ENCODE measurements around the gene PODNL1.
A peak's percentile ranks its signal among the peaks of the same experiment; 100 is the strongest.

The PODNL1 gene

DNA sequence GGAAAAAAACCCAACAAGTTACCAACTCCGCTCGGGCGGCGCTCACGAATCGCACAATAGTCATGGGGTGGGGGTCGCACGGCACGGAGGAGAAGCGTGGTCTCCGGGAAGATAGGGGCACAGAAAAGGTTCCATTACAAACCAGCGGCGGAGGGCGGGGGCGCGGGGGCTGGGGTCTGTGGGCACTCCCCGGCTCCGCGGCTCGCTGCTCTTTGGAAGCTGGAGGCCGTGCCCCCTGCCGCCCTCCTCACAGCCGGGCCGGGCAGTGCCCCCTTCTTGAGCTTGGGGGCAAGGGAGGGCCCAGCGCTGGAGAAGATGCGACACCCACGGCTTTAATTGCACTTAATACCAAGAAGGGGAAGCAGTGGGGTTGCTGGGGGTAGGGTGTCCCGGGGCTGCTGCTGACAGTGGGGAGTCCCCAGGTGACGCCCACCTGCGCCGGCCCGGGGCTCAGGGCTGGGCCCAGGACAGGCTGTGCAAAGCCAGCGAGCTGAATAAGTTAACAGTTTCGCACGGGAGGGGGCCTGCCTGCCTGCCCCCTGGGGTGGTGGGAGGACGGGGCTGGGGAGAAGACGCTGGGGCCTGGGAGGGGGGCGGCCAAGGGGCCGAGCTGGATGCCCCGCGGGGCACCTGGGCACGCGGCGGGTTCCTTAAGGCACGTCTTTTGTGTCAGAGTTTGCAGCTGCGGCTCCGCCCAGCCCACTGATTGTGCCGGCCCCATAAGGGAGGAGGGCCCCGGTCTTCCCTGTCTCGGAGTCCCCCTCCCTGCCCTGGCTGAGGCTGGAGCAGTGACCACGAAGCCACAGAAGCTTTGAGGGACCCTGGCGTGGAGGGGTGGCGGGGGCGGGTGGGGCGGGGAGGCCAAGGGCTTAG is 23.8 kb upstream of the PODNL1 start:
- H3K4me3 ChIP-seq (ENCODE audit: low read length), result no peak overlapping the region
- H3K4me2 ChIP-seq (ENCODE audit: low read length), result no peak overlapping the region
- H3K9me3 ChIP-seq (replicated peaks; ENCODE audit: low read length), result no peaks in the 10 kb centered on the region
- no peak overlapping the region for H3K9ac ChIP-seq (ENCODE audit: low read depth, low read length)
- H3K27me3 ChIP-seq (ENCODE audit: control insufficient read depth, insufficient read depth, low read length), result no peaks in the 10 kb centered on the region
- H3K36me3 ChIP-seq (ENCODE audit: insufficient read depth, low read length), result peaks cover 44% of the 10 kb centered on the region
- peaks cover 7% of the 10 kb centered on the region for H3K4me1 ChIP-seq (ENCODE audit: control insufficient read depth, insufficient read depth, low read length)

- Histone ChIP-seq H3K9ac (ENCODE audit: low read depth, low read length) (no peak overlapping the region), H3K4me2 (ENCODE audit: low read length) (no peak overlapping the region), H3K27me3 (ENCODE audit: control insufficient read depth, insufficient read depth, low read length) (no peaks in the 10 kb centered on the region), H3K4me3 (ENCODE audit: low read length) (no peak overlapping the region), H3K9me3 (replicated peaks; ENCODE audit: low read length) (no peaks in the 10 kb centered on the region), H3K36me3 (ENCODE audit: insufficient read depth, low read length) (peaks cover 44% of the 10 kb centered on the region), H3K4me1 (ENCODE audit: control insufficient read depth, insufficient read depth, low read length) (peaks cover 7% of the 10 kb centered on the region)
Observed at GRCh38 chr19:13960863-13961784, 22.9 kb upstream of the PODNL1 start.

DNA sequence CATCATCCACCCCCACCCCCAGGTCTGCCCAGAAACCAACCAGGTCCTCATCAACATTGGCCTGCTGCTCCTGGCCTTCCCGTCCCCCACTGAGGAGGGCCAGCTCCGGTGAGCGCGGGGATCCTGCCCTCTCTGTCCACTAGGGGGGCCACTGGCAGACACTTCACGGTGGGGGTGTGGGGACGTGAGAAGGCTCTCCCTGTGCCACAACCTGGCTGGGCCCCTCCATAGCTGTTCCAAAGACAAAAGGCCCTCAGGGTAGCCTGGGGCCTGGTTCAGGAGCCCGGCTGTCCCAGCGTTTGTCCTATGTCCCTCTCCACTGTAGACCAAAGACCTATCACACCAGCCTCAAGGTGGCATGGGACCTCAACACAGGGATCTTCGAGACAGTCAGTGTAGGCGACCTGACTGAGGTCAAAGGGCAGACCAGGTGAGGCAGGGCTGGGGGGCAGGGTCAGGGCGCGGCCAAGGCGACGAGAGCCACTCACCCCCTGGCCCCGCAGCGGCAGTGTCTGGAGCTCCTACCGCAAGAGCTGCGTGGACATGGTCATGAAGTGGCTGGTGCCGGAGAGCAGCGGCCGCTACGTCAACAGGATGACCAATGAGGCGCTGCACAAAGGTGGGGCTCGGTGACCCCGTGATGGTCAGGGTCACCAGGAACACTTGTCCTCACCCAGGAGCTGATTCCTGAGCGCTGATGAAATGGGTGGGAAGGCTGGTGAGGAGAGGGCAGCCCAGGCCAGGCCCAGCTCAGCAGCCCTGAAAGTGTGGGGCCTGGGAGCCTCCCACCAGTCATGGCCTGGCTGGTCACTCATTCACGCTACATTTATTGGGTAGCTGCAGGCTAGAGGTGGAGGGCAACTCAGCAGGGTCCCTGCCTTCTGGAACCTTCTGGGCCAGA is 22.0 kb upstream of the PODNL1 start:
- H3K4me2 ChIP-seq (ENCODE audit: low read length), result no peak overlapping the region
- peaks cover 7% of the 10 kb centered on the region for H3K4me1 ChIP-seq (ENCODE audit: control insufficient read depth, insufficient read depth, low read length)
- peaks cover 50% of the 10 kb centered on the region for H3K36me3 ChIP-seq (ENCODE audit: insufficient read depth, low read length)
- H3K27me3 ChIP-seq (ENCODE audit: control insufficient read depth, insufficient read depth, low read length), result no peaks in the 10 kb centered on the region
- no peaks in the 10 kb centered on the region for H3K9me3 ChIP-seq (replicated peaks; ENCODE audit: low read length)
- H3K4me3 ChIP-seq (ENCODE audit: low read length), result no peak overlapping the region
- no peak overlapping the region for H3K9ac ChIP-seq (ENCODE audit: low read depth, low read length)

GRCh38 chr19:13959141-13959961 is 21.1 kb upstream of the PODNL1 start:
- Histone ChIP-seq H3K36me3 (ENCODE audit: insufficient read depth, low read length) (peaks cover 50% of the 10 kb centered on the region), H3K4me1 (ENCODE audit: control insufficient read depth, insufficient read depth, low read length) (no peaks in the 10 kb centered on the region), H3K9me3 (replicated peaks; ENCODE audit: low read length) (no peaks in the 10 kb centered on the region), H3K27me3 (ENCODE audit: control insufficient read depth, insufficient read depth, low read length) (no peaks in the 10 kb centered on the region), H3K9ac (ENCODE audit: low read depth, low read length) (no peak overlapping the region), H3K4me2 (ENCODE audit: low read length) (no peak overlapping the region), H3K4me3 (ENCODE audit: low read length) (no peak overlapping the region)

GRCh38 chr19:13958043-13958442 is 19.8 kb upstream of the PODNL1 start:
- no peaks in the 10 kb centered on the region for H3K9me3 ChIP-seq (replicated peaks; ENCODE audit: low read length)
- H3K9ac ChIP-seq (ENCODE audit: low read depth, low read length), result no peak overlapping the region
- H3K27me3 ChIP-seq (ENCODE audit: control insufficient read depth, insufficient read depth, low read length), result no peaks in the 10 kb centered on the region
- peaks cover 50% of the 10 kb centered on the region for H3K36me3 ChIP-seq (ENCODE audit: insufficient read depth, low read length)
- peaks cover 8% of the 10 kb centered on the region for H3K4me1 ChIP-seq (ENCODE audit: control insufficient read depth, insufficient read depth, low read length)
- no peak overlapping the region for H3K4me3 ChIP-seq (ENCODE audit: low read length)
- no peak overlapping the region for H3K4me2 ChIP-seq (ENCODE audit: low read length)

DNA sequence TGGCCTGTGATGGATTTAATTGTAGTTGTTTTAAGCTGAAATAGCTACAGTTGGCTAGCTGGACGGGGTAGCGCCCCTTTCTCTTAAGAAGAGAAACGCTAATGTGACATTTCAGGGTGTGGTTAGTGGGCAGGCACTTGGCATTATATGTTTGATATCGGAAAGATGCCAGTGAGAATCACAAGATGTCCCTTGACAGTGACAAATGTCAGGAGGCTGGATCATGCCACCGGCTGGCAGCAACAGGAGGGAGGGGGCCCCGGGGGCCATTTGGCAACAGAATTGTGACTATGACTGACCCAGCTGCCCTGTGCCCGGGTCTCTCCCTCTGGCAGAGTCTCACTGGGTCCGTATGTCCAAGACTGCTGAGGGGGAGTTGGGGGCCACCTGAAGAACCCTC is 18.8 kb upstream of the PODNL1 start:
- no peak overlapping the region for H3K9ac ChIP-seq (ENCODE audit: low read depth, low read length)
- H3K4me3 ChIP-seq (ENCODE audit: low read length), result no peak overlapping the region
- no peaks in the 10 kb centered on the region for H3K27me3 ChIP-seq (ENCODE audit: control insufficient read depth, insufficient read depth, low read length)
- no peak overlapping the region for H3K4me2 ChIP-seq (ENCODE audit: low read length)
- no peaks in the 10 kb centered on the region for H3K9me3 ChIP-seq (replicated peaks; ENCODE audit: low read length)
- peaks cover 50% of the 10 kb centered on the region for H3K36me3 ChIP-seq (ENCODE audit: insufficient read depth, low read length)
- H3K4me1 ChIP-seq (ENCODE audit: control insufficient read depth, insufficient read depth, low read length), result peaks cover 8% of the 10 kb centered on the region

DNA sequence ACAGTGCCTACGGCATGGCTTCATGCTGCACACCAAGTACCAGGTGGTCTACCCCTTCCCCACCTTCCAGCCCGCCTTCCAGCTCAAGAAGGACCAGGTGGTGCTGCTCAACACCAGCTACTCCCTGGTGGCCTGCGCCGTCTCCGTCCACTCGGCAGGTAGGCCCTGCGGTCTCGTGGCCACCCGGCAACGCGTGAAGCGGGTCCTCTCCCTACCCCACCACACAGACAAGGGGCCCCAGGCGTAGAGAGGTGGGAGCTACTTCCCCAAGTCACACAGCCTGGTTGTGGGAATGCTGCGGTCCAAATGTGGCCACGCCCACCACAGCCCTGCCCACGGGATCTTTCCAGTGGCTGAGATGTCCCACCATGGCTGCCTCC is 18.1 kb upstream of the PODNL1 start:
- H3K4me3 ChIP-seq (ENCODE audit: low read length), result no peak overlapping the region
- H3K27me3 ChIP-seq (ENCODE audit: control insufficient read depth, insufficient read depth, low read length), result no peaks in the 10 kb centered on the region
- H3K36me3 ChIP-seq (ENCODE audit: insufficient read depth, low read length), result peaks cover 50% of the 10 kb centered on the region

DNA sequence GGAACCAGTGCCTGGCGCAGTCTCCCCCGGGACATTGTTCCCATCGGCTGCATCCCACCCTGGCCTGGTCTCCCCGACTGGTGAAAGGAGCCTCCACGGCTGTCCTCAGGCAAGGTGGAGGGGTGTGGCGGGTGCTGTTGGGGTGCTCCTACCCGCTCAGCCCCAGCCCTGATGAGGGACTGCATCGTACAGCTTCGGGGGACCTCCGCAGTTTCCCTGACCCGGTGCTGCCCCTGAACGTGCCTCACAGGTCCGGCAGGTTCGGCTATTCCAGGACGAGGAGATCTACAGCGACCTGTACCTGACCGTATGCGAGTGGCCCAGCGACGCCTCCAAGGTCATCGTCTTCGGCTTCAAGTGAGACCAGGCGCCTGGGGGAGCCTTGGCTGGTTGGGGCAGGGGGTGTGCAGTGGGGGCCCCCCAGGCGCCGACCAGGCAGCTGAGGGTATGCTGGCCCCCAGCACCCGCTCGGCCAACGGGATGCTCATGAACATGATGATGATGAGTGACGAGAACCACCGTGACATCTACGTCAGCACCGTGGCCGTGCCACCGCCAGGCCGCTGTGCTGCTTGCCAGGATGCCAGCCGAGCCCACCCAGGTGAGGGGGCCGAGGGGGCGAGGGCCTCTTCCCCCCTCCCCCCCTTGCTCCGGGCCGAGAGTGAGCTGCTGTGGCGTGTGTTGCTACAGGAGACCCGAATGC is 17.6 kb upstream of the PODNL1 start:
- H3K27me3 ChIP-seq (ENCODE audit: control insufficient read depth, insufficient read depth, low read length), result no peaks in the 10 kb centered on the region
- peaks cover 49% of the 10 kb centered on the region for H3K36me3 ChIP-seq (ENCODE audit: insufficient read depth, low read length)
- no peak overlapping the region for H3K4me2 ChIP-seq (ENCODE audit: low read length)
- H3K4me3 ChIP-seq (ENCODE audit: low read length), result no peak overlapping the region
- H3K9me3 ChIP-seq (replicated peaks; ENCODE audit: low read length), result no peaks in the 10 kb centered on the region
- peaks cover 8% of the 10 kb centered on the region for H3K4me1 ChIP-seq (ENCODE audit: control insufficient read depth, insufficient read depth, low read length)
- no peak overlapping the region for H3K9ac ChIP-seq (ENCODE audit: low read depth, low read length)

More for the DNA sequence above, 18.1 kb upstream of the PODNL1 start:
- Histone ChIP-seq H3K4me2 (ENCODE audit: low read length) (no peak overlapping the region), H3K4me1 (ENCODE audit: control insufficient read depth, insufficient read depth, low read length) (peaks cover 8% of the 10 kb centered on the region), H3K9ac (ENCODE audit: low read depth, low read length) (no peak overlapping the region), H3K9me3 (replicated peaks; ENCODE audit: low read length) (no peaks in the 10 kb centered on the region)

DNA sequence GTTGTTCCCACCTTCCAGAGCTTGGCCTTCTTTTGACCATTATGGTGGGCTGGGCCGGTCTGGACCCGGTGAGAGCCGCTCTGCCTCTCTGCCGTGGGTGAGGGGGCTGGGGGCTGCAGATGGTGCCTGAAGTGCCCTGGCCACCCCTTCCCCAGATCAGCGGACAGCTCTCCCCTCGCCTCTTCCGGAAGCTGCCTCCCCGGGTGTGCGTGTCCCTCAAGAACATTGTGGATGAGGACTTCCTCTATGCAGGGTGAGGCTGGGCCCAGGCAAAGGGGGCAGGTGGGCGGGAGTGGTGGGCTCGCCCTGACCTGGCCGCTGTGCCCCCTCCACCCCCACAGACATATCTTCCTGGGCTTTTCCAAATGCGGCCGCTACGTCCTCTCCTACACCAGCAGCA is 16.0 kb upstream of the PODNL1 start:
- no peaks in the 10 kb centered on the region for H3K9me3 ChIP-seq (replicated peaks; ENCODE audit: low read length)
- peaks cover 8% of the 10 kb centered on the region for H3K4me1 ChIP-seq (ENCODE audit: control insufficient read depth, insufficient read depth, low read length)
- H3K27me3 ChIP-seq (ENCODE audit: control insufficient read depth, insufficient read depth, low read length), result no peaks in the 10 kb centered on the region
- no peak overlapping the region for H3K9ac ChIP-seq (ENCODE audit: low read depth, low read length)
- H3K36me3 ChIP-seq (ENCODE audit: insufficient read depth, low read length), result peaks cover 33% of the 10 kb centered on the region
- H3K4me3 ChIP-seq (ENCODE audit: low read length), result no peak overlapping the region
- no peak overlapping the region for H3K4me2 ChIP-seq (ENCODE audit: low read length)

DNA sequence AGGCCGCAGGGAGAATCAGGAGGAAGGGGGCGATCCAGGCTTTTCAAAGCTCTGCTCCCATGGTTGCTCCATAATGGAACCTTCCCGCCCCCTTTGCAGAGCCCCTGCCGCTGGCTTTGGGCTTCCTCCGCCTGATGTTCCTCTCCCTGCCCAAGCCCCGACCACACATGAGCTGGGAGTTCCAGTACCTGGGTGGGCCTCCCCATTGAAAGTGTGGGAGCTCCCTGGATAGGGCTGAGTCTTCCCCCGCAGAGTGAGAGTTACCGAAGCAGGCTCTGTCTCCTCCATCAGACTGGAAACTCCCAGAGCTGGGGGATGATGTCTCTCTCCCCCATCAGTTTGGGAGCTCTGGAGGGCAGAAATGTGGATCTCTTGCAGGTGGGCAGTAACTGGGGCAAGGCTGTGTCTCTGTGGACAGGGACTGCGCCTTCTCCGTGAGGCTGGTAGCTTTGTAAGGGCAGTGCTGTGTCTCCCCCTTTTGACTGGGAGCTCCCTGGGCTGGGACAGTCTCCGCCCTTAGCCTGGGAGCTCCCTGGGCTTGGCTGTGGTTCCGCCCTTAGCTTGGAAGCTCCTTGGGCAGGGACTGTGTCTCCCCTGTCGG is 14.8 kb upstream of the PODNL1 start:
- Histone ChIP-seq H3K4me3 (ENCODE audit: low read length) (peak overlapping the region; percentile 93), H3K4me2 (ENCODE audit: low read length) (peak overlapping the region; percentile 89), H3K9me3 (replicated peaks; ENCODE audit: low read length) (no peaks in the 10 kb centered on the region), H3K9ac (ENCODE audit: low read depth, low read length) (peak overlapping the region; percentile 79), H3K27me3 (ENCODE audit: control insufficient read depth, insufficient read depth, low read length) (no peaks in the 10 kb centered on the region), H3K36me3 (ENCODE audit: insufficient read depth, low read length) (peaks cover 22% of the 10 kb centered on the region), H3K4me1 (ENCODE audit: control insufficient read depth, insufficient read depth, low read length) (peaks cover 8% of the 10 kb centered on the region)

All from skeletal muscle satellite cell (primary cell).